ENCODE results near the gene ASXL3.

The ASXL3 gene

GRCh38 chr18:33583901-33584300 is 5.9 kb downstream of the ASXL3 start:
- DNase-seq (ENCODE audit: low read depth) = no peak

- no peak for DNase-seq (ENCODE audit: low read depth)
Measured at GRCh38 chr18:33584548-33585430, 6.8 kb downstream of the ASXL3 start.

DNA sequence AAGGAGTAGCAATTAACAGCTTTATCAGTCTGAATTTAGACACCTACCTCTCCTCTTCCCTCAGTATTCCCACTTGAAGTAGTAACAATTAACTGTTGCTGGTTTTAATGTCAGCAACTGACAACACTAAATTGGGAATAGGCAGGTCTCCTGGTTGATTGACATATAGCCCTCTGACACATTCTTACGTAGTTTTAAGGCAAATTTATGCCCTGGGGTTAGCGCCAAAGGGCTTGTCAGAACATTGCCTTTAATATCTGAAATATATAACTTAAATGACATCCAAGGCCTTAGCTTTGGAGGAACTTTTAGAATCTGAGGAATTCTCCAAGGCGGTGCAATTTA is 7.4 kb downstream of the ASXL3 start:
- no peak for DNase-seq (ENCODE audit: low read depth)

DNA sequence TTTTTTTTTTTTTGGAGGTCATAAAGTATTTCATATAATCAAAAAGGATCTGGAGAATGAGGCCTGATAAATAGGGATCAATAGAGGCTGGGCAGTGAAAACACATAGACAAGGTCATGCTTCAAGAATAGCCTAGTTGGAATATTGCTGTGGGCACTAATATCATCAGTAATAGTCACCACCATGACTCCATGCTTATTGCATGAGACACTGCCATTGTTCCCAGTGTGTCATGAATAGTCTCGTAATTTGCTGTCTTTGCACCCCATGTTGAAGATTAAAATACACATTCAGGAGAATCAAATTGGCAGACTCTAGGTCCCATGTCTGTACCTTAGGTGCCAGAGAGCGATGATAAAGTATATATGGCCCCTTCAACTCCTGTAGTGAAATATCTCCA is 10.3 kb downstream of the ASXL3 start:
- DNase-seq (ENCODE audit: low read depth) = no peak

- no peak for DNase-seq (ENCODE audit: low read depth)
Measured at GRCh38 chr18:33593261-33593660, 15.2 kb downstream of the ASXL3 start.

- DNase-seq (ENCODE audit: low read depth) = no peak
Measured at GRCh38 chr18:33594799-33595198, 16.8 kb downstream of the ASXL3 start.

GRCh38 chr18:33596178-33596854 is 18.3 kb downstream of the ASXL3 start:
- no peak for DNase-seq (ENCODE audit: low read depth)

DNA sequence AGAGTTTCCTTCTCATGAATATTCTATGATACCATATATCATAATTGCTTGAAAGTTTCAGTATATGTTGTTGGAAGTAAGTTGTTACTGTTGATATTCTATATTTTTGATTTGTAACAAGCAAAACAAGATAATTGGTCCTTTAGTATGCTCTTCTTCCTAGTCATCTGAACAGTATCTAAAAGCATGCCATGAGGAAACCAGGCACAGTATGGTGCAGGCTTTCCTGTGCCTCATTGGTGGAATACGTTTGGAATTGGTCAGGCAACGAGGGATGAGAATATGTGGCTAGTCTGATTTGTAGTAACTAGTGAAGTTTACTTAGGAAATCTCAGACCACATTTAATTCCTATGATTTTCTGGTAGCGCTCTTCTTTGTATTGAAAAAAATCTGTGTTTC is 22.8 kb downstream of the ASXL3 start:
- no peak for DNase-seq (ENCODE audit: low read depth)

DNA sequence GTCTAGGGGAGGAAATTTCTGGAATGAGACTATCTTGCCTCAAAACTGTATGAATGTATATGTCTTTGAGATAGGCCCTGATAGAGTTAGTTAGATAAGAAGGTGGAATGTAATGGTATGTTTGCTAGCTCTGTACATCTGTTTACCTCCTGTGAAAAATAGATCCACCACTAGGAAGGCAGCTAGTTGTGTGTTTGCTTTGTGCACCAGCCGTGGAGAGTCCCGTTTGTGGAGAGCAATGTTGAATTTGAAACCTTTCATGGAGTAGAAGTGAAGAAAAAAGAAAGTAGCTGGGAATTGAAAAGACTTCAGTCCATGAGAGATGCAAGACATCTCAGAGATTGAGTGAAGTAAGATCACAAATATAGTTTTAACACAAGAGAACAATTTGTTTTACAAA is 25.4 kb downstream of the ASXL3 start:
- no peak for DNase-seq (ENCODE audit: low read depth)

- no peak for DNase-seq (ENCODE audit: low read depth)
Measured at GRCh38 chr18:33605250-33605649, 27.2 kb downstream of the ASXL3 start.

GRCh38 chr18:33606621-33607020 is 28.6 kb downstream of the ASXL3 start:
- no peak for DNase-seq (ENCODE audit: low read depth)

- no peak for DNase-seq (ENCODE audit: low read depth)
Measured at GRCh38 chr18:33611525-33612135, 33.6 kb downstream of the ASXL3 start.

GRCh38 chr18:33612632-33613031 is 34.6 kb downstream of the ASXL3 start:
- no peak for DNase-seq (ENCODE audit: low read depth)

GRCh38 chr18:33616556-33616955 is 38.5 kb downstream of the ASXL3 start:
- DNase-seq (ENCODE audit: low read depth) = no peak

DNA sequence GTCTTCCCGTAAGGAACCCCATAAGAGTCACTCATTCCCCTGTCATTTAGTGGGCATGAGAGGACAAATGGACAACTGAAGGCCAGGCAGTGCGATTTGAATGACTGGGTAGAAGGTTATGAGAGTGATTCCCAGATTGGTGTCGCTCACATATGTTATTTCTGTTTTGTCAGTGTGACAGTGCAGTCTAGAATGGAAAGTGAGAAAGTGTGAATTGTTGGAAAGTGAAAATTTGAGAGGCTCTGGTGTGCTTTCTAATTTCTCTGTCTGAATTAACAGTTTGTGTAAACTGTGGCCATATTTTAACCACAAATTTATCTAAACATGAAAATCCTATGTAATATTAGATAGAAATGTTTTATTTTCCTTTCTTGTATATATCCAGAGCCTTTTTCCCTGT is 49.1 kb downstream of the ASXL3 start:
- no peak for DNase-seq (ENCODE audit: low read depth)

- DNase-seq (ENCODE audit: low read depth) = no peak
Measured at GRCh38 chr18:33630476-33630875, 52.5 kb downstream of the ASXL3 start.

- DNase-seq (ENCODE audit: low read depth) = no peak
Measured at GRCh38 chr18:33641141-33641540, 63.1 kb downstream of the ASXL3 start.

GRCh38 chr18:33644494-33644893 is 66.5 kb downstream of the ASXL3 start:
- DNase-seq (ENCODE audit: low read depth) = no peak

GRCh38 chr18:33647365-33647764 is 69.3 kb downstream of the ASXL3 start:
- no peak for DNase-seq (ENCODE audit: low read depth)

DNA sequence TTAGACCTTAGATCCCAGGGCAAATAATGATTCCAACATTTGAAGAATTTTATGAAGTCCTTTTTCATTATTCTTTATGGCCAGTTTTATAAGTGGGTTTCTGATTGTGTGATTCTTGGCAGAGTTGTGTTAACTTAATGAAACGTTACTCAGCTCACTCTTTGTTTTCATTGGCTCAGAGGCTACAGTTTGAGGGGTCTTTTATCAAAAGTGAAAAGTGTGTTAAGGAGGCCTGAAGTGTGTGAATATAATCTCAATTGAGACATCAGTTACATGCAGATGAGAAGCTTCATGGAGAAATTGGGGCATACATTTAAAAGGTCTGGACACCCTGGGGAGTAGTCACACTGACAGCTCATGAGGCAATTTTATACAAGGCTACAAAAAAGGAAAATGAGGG is 74.6 kb downstream of the ASXL3 start:
- DNase-seq (ENCODE audit: low read depth) = no peak

GRCh38 chr18:33653231-33653630 is 75.2 kb downstream of the ASXL3 start:
- no peak for DNase-seq (ENCODE audit: low read depth)

DNA sequence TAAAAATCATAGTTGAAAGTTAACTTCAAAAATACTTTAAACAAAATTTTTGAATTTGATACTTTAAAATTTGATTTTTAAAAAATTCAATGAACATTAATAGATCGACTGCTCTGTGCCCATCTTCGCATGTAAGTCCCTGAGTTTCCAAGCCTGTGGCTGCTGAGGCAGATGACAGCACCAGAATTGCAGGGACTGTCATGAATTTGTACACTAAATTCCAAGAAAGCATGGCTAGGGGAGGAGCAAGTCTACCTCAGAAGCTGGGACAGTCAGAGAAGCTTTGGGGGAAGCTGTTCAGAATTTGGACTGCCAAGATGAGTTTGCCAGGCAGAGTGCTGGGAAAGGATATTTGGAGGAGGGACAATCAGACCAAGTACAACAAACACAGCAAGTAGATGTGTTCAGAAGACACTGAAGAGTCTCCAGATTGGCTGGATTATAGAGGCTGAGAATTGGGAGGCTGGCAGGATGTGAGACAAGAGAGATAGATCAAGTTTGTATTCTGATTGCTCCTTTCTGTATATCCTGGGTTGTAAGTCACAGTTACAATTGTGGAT is 79.0 kb downstream of the ASXL3 start:
- DNase-seq (ENCODE audit: low read depth) = no peak
